Measurements from ENCODE around the gene SMG1. TPM values are rescaled to one million over a fixed set of nuclear protein-coding genes. Genes with fewer than 3 reads are reported as not detected.
"Not testable (repeated sequence)": the region's sequence is repeated elsewhere in the genome, so short reads cannot be mapped to it uniquely, and the experiment has no call there.

Gene SMG1
- 10 to 100 TPM; 32.6 to 55.0 (median 43.2) TPM for polyA plus RNA-seq (ENCODE audit: insufficient read length in 10 of 10)
- long read RNA-seq, donor 1, result 0 reads
- long read RNA-seq, donor 2, partial matches to known transcripts, result 5 of 5 reads
- long read RNA-seq, donor 2, other reads (novel, unspliced or antisense), result 0 of 5 reads
- long read RNA-seq, donor 3, result 0 reads
- long read RNA-seq, donor 4, result 0 reads
- long read RNA-seq, donor 5, result 0 reads
- long read RNA-seq, donor 6, result 0 reads
- long read RNA-seq, donor 7, result 0 reads
- long read RNA-seq, donor 8, result 0 reads
- long read RNA-seq, donor 9, result 0 reads

DNA sequence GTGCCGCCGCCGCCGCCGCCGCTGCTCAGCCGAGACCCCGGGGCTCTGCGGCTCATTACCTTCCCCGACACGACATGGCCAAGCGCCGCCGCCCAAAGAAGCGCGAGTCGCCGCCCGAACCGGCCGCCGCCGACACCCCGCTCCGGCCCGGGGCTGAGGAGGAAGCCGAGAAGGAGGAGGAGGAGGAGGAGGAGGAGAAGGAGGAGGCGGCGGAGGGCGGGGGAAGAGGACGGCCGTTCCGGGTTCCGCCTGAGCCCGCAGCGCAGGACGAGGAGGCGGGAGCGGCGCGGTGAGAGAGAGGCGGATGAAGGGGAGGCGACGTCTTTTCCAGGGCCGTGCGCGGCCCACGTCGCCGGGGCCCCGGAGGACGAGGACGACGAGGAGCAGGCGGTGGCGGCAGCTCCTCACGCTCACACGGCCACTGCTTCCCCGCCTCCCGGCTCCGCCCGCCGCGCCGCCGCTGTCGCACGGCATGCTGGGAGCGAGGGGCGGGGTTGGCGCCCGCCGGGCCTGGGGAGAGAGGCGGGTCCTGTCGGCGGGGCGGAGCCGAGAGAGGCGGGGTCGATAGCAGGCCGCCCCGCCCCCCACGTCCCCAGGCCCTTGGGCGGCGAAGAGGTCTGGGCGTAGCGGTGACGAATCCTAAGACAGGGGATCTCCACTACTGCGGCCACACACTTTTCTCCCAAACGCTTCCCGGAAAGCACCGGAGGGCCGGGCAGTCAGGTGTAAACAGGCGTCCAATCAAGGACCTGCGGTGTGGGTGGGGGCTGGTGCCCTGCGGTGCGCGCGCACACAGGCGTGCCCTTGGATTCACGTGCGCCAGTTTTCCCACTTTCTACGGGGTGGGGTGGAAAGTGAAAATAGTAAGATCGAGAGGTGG, at the start of gene SMG1:
Gene SMG1 (minus strand): TSS at position 423 of the 880 bp plus-strand sequence. CDS start 367 bp downstream, at position 56.
- DNase-seq, result peak; percentile 90 to 97 (median 91)

GRCh38 chr16:18975109-18975508, 48.9 kb upstream of the SMG1 start:
- DNase-seq, result no peak

- DNase-seq, result no peak
These were observed 43.6 kb upstream of the SMG1 start for GRCh38 chr16:18969855-18970240.

DNA sequence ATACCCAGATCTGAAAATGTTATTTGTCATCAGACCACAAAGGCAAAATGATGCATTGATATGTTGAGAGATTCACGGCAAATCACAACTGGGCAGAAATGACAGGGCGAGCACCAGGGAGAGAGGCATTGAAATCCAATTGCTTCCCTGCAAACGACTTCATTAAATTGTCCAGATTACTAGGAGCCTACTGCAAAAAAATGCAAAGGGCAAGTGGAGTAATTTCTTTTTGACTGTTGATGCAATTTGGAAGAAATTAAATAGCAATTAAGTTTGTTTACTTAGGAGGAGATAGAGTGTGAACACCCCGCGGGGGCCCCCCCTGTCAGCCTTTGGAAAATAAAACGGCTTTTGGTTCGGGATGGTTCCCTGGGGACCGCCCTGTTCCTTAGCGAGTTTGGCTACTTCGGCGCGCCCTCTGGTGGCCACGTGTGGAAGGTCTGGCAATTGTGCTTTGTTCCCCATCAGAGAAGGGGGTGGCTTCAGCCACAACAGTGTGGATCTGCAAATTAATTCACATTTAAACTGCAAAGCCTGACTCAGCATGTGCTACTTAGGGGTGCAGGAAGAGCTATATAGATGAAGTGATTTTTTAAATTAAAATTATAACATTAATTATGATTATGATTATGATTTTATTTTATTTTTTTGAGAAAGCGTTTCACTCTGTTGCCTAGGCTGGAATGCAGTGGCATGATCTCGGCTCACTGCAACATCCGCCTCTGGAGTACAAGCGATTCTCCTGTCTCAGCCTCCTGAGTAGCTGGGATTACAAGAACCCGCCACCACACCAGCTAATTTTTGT, 43.0 kb upstream of the SMG1 start:
- peak; percentile 72 to 88 (median 82) for DNase-seq

- DNase-seq, result no peak
These were observed 40.6 kb upstream of the SMG1 start for GRCh38 chr16:18966791-18967190.

DNA sequence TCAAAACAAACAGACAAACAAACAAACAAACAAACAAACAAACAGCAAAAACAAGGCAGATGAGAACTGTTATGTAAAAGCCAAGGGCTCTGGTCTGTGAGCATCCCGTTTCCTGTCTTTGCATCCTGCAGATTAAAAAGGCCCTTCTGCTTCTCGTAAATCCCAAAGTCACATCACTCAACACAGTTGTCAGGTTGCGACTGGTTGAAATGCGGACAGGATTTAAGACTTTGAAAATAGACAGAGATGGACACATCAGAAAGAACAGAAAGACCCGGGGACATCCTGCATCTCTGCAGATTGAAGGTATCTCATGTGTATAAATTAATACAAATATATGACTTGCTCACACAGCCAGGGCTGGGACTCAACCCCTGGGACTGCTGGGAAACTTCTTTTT, 39.3 kb upstream of the SMG1 start:
- DNase-seq, result no peak

- DNase-seq, result no peak
These were observed 32.9 kb upstream of the SMG1 start for GRCh38 chr16:18959031-18959505.

DNA sequence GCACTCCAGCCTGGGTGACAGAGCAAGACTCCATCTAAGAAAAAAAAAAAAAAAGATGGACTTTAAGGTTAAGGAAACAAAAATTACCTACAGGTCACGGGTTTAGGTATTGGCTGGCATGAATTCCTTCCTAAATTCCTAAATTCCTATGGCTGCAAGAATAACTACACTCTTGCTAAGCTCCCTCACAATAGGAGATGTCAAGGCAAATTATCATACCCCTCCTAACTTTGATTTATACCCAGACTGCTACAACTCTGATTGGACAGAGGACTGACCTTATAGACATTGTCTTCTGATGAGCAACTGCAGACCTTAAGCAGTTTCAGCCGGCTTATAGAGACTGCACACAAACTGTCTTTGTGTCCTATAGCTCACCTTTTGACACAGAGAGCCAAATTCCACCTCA, 32.4 kb upstream of the SMG1 start:
- no peak for DNase-seq

GRCh38 chr16:18956658-18957241, 30.5 kb upstream of the SMG1 start:
- DNase-seq, result not testable (repeated sequence)

- DNase-seq, result not testable (repeated sequence)
These were observed 29.8 kb upstream of the SMG1 start for GRCh38 chr16:18955874-18956580.

- DNase-seq, result no peak
These were observed 27.3 kb upstream of the SMG1 start for GRCh38 chr16:18953547-18953946.

- no peak for DNase-seq
These were observed 24.4 kb upstream of the SMG1 start for GRCh38 chr16:18950469-18951185.

DNA sequence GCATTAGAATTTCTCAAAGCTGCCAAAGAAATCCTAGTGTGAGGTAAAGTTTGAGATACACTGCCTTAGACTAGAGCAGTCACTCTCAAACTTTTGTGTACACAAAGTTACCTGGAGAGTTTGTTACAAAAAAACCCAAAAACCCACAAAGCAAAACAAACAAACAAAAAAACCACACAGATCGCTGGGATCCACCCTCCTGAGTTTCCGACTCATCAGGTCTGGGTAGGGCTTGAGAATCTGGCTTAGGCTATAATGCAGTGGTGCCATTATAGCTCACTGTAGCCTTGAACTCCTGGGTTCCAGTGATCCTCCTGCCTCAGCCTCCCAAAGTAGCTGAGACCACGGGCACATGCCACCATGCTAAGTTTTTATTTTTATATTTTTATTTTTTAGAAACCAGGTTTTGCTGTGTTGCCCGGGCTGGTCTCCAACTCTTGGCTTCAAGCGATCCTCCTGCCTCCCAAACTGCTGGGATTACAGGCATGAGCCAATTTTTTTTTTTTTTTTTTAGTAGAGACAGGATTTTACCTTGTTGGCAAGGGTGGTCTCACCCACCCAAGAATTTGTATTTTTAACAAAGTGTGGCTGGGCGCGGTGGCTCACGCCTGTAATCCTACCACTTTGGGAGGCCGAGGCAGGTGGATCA, 22.3 kb upstream of the SMG1 start:
- no peak for DNase-seq

GRCh38 chr16:18945233-18945632, 19.0 kb upstream of the SMG1 start:
- DNase-seq, result no peak

DNA sequence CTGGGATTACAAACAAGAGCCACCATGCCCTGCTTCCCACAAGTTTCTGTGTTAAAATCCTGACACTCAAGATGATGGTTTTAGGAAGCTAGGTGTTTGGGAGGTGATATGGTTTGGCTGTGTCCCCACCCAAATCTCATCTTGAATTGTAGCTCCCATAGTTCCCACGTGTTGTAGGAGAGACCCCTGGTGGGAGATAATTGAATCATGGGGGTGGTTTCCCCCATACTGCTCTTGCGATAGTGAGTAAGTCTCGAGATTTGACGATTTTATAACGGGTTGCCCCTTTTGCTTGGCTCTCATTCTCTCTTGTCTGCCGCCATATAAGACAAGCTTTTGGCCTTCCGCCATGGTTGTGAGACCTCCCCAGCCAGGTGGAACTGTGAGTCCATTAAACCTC, 17.2 kb upstream of the SMG1 start:
- DNase-seq, result no peak

DNA sequence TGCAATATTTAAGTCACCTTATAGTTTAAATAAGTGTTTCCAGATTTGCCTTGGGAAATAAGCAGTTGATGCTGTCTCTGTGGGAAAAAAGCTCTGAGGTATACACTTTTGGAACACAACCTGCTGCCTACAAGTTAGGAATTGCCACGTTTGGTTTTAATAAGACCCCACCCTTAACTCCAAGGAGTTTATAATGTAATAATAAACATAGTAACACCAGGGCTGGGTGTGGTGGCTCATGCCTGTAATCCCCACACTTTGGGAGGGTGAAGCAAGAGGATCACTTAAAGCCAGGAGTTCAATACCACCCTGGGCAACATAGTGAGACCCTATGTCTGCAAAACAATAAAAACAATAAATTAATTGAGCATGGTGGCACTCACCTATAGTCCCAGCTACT, 15.9 kb upstream of the SMG1 start:
- no peak for DNase-seq

GRCh38 chr16:18941471-18941870, 15.3 kb upstream of the SMG1 start:
- DNase-seq, result no peak

DNA sequence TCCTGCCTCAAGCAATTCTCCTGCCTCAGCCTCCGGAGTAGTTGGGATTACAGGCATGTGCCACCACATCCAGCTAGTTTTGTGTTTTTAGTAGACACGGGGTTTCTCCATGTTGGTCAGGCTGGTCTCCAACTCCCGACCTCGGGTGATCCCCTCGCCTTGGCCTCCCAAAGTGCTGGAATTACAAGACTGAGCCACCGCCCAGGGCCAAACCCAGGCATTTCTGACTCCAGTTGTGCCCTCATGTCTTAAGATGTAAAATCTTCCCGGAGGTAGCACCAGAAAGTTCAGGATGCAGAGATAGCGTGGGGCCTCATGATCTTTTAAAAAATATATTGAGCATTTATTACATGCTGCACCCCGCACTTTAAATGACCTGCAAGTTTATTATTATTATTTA, 12.8 kb upstream of the SMG1 start:
- no peak for DNase-seq

DNA sequence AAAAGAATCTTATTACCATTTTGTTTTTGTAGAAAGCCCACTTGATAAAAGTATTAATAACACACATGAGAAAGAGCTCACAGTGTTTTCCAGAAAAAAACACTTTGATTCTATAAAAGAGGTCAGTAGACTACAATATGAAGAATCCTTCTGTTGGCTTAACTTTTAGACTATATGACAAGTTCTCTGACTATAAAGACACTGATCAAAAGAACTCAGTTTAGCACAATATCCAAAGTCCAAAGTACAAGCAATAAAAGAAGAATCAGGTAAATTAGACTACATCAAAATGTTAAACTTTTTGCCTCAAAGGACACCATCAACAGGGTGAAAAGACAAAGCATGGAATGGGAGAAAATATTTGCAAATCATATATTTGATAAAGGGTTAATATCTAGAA, 11.2 kb upstream of the SMG1 start:
- DNase-seq, result no peak
